GM12891 (cell line): ENCODE results near the gene FANK1.

Source experiments
- POLR2A ChIP-seq: IDR thresholded peaks from 2 replicates; pipeline ENCODE4 v1.6.1; 2011; ENCODE audit warnings: low read depth, low read length, control low read depth
- POLR2AphosphoS5 ChIP-seq: IDR thresholded peaks from 2 replicates; pipeline ENCODE4 v1.6.1; 2011; ENCODE audit warnings: low read depth, low read length, control low read depth
- POU2F2 ChIP-seq: IDR thresholded peaks from 2 replicates; pipeline ENCODE4 v1.6.1; 2011; ENCODE audit warnings: low read depth, mild to moderate bottlenecking, control low read depth, low read length, moderate library complexity
- TAF1 ChIP-seq: IDR thresholded peaks from 2 replicates; pipeline ENCODE4 v1.6.1; 2011; ENCODE audit warnings: low read depth, low read length, control low read depth

GRCh38 chr10:126006906-126007305, 110.5 kb downstream of the FANK1 start:
- TF ChIP-seq POLR2A, result no peak
- no peak for TF ChIP-seq POLR2AphosphoS5
- TF ChIP-seq POU2F2, result no peak
- no peak for TF ChIP-seq TAF1
